Measurements from ENCODE around the gene CADPS. TPM values are rescaled to one million over a fixed set of nuclear protein-coding genes. Genes with fewer than 3 reads are reported as not detected.
A peak's percentile ranks its signal among the peaks of the same experiment; 100 is the strongest.

The CADPS gene
- total RNA-seq, 1 donor = 3.7 TPM

DNA sequence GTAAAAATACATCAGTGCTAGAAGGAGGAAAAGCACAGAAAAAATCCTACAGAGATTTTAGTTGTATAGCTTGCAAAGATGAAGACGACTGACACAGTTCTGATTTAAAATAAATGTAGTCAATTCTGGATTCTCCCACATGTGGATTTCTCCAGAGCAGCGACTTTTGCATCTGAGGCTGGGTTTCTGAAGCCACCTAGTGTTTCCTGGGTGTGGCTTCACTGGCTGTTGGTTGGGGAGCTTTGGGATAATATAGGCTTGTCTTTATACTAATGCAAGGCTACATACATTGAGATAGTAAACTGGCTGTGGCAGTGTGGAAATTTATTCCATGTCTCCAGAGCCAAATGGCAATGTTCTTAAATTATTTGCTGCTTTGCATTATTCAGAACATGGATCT is 343.7 kb downstream of the CADPS start:
- no peak for TF ChIP-seq CTCF (IDR thresholded peaks at IDR 0.05; ENCODE audit: insufficient read depth, low read length)
- DNase-seq (ENCODE audit: low read depth) = no peak
- H3K4me3 ChIP-seq (ENCODE audit: low read depth, low read length) = no peak overlapping the region

- no peak for TF ChIP-seq CTCF (IDR thresholded peaks at IDR 0.05; ENCODE audit: insufficient read depth, low read length)
- peak; percentile 15 for DNase-seq (ENCODE audit: low read depth)
These were observed 346.0 kb downstream of the CADPS start for GRCh38 chr3:62529230-62529629.

DNA sequence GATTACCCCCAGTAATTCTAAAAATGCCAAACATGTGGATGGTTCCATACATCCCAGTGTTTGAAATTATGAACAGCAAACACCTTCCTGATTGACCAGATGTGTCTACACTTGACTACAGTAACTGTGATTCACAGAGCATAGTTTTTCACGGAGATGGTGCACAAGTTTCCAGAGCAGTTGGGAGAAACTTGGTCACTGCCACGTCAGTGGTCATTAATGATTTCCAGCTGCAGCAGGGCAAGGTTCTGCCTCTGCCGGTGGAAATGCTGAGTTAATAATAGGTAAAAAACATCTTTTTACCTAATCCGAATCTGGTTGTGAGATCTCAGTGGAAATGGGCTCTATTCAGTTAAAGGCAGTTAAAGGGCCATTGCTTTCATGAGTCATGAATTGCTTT is 347.7 kb downstream of the CADPS start:
- no peak for TF ChIP-seq CTCF (IDR thresholded peaks at IDR 0.05; ENCODE audit: insufficient read depth, low read length)
- H3K4me3 ChIP-seq (ENCODE audit: low read depth, low read length) = no peak overlapping the region
- no peak for DNase-seq (ENCODE audit: low read depth)

More at GRCh38 chr3:62529230-62529629, 346.0 kb downstream of the CADPS start:
- H3K4me3 ChIP-seq (ENCODE audit: low read depth, low read length) = no peak overlapping the region

DNA sequence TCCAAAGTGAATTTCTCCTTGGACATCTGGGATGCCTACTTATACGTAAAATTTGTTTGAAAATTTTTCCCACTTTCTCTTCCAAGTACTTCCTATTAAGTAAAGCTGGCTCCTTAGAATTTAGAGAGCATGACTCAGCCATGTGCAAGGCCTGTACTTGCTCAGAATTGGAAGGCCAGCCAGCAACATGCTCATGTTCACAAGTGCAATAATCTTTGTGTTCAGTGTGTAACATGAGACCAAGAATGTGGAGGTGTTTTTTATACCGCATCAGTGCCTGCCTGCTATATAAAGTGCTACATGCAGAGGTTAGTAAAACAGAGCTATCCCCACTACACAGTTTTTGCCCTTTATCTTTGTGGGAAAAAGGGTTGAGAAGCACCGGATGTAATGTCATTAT is 349.9 kb downstream of the CADPS start:
- DNase-seq (ENCODE audit: low read depth) = peak; percentile 47
- no peak overlapping the region for H3K4me3 ChIP-seq (ENCODE audit: low read depth, low read length)
- no peak for TF ChIP-seq CTCF (IDR thresholded peaks at IDR 0.05; ENCODE audit: insufficient read depth, low read length)

- TF ChIP-seq CTCF (IDR thresholded peaks at IDR 0.05; ENCODE audit: insufficient read depth, low read length) = no peak
- DNase-seq (ENCODE audit: low read depth) = no peak
- no peak overlapping the region for H3K4me3 ChIP-seq (ENCODE audit: low read depth, low read length)
These were observed 351.5 kb downstream of the CADPS start for GRCh38 chr3:62523672-62524071.

- DNase-seq (ENCODE audit: low read depth) = no peak
- no peak for TF ChIP-seq CTCF (IDR thresholded peaks at IDR 0.05; ENCODE audit: insufficient read depth, low read length)
- H3K4me3 ChIP-seq (ENCODE audit: low read depth, low read length) = no peak overlapping the region
These were observed 353.6 kb downstream of the CADPS start for GRCh38 chr3:62521464-62522105.

GRCh38 chr3:62503516-62503915 is 371.7 kb downstream of the CADPS start:
- H3K4me3 ChIP-seq (ENCODE audit: low read depth, low read length) = no peak overlapping the region
- TF ChIP-seq CTCF (IDR thresholded peaks at IDR 0.05; ENCODE audit: insufficient read depth, low read length) = no peak
- DNase-seq (ENCODE audit: low read depth) = no peak

Data from fibroblast of the aortic adventitia (primary cell).